Measurements from ENCODE around the gene CLASP1. TPM values are rescaled to one million over a fixed set of nuclear protein-coding genes. Genes with fewer than 3 reads are reported as not detected.

The CLASP1 gene
- polyA plus RNA-seq, 1 donor (not counting 4 experiments of a cell fraction or from before 2014, with no cell fraction given), result 16.7 TPM

- no peak overlapping the region for H3K27ac ChIP-seq (ENCODE audit: control insufficient read depth, insufficient read depth, low read length)
- no peak for FAIRE-seq
- no peaks in the 10 kb centered on the region for H3K9me3 ChIP-seq (ENCODE audit: control insufficient read depth, low read depth, low read length)
- peaks cover 38 to 53% of the 10 kb centered on the region in 2 experiments for H3K36me3 ChIP-seq (ENCODE audit: control insufficient read depth in 2 of 2, extremely low read depth in 1 of 2, insufficient read depth in 2 of 2, low read length in 2 of 2)
- H3K27me3 ChIP-seq (ENCODE audit: control insufficient read depth, extremely low read depth, insufficient read depth, low read length), result no peaks in the 10 kb centered on the region
- no peak overlapping the region for H3K4me2 ChIP-seq (ENCODE audit: control insufficient read depth, extremely low read depth, insufficient read depth, low read depth, low read length)
- no peak overlapping the region for H3K9ac ChIP-seq (ENCODE audit: control insufficient read depth, extremely low read depth, insufficient read depth, low read length)
- H4K20me1 ChIP-seq (ENCODE audit: control insufficient read depth, extremely low read depth, insufficient read depth, low read length), result no peaks in the 10 kb centered on the region
- dilution Hi-C loops (cut with MboI; ENCODE audit: extremely low pct_ligation_motif_present, low sequenced_read_pairs), result no loop called here
- no peak overlapping the region for H3K4me3 ChIP-seq (ENCODE audit: control insufficient read depth in 2 of 3, extremely low read depth in 1 of 3, insufficient read depth in 2 of 3, low read depth in 1 of 3, low read length in 3 of 3)
- DNase-seq (ENCODE audit: low read depth, low spot score), result no peak
- no peak for TF ChIP-seq CTCF (optimal IDR thresholded peaks at IDR 0.05 in 1 of 3, IDR thresholded peaks at IDR 0.05 in 1 of 3, conservative IDR thresholded peaks at IDR 0.05 in 1 of 3; ENCODE audit: extremely low read depth in 1 of 3, insufficient read depth in 2 of 3, low read length in 3 of 3)
- no peak for TF ChIP-seq EZH2 (IDR thresholded peaks at IDR 0.05; ENCODE audit: low read length)
- H3K4me1 ChIP-seq (ENCODE audit: control insufficient read depth, extremely low read depth, insufficient read depth, low read length), result peaks cover 2% of the 10 kb centered on the region
- no peak overlapping the region for H2AFZ ChIP-seq (ENCODE audit: control insufficient read depth, low read length)
- no peaks in the 10 kb centered on the region for H3K79me2 ChIP-seq (ENCODE audit: control insufficient read depth, insufficient read depth, low read length)
- H3K9me1 ChIP-seq (ENCODE audit: control insufficient read depth, extremely low read depth, insufficient read depth, low read length), result no peaks in the 10 kb centered on the region
These were observed 199.0 kb downstream of the CLASP1 start for GRCh38 chr2:121450301-121450700.

GRCh38 chr2:121446647-121447241 lies 202.5 kb downstream of the CLASP1 start:
- FAIRE-seq (no peak), DNase-seq (ENCODE audit: low read depth, low spot score) (no peak)
- Histone ChIP-seq H2AFZ (ENCODE audit: control insufficient read depth, low read length) (no peak overlapping the region), H3K36me3 (ENCODE audit: control insufficient read depth in 2 of 2, extremely low read depth in 1 of 2, insufficient read depth in 2 of 2, low read length in 2 of 2) (peaks cover 37 to 39% of the 10 kb centered on the region in 2 experiments), H3K79me2 (ENCODE audit: control insufficient read depth, insufficient read depth, low read length) (no peaks in the 10 kb centered on the region), H3K4me1 (ENCODE audit: control insufficient read depth, extremely low read depth, insufficient read depth, low read length) (peaks cover 2% of the 10 kb centered on the region), H3K27me3 (ENCODE audit: control insufficient read depth, extremely low read depth, insufficient read depth, low read length) (no peaks in the 10 kb centered on the region), H4K20me1 (ENCODE audit: control insufficient read depth, extremely low read depth, insufficient read depth, low read length) (no peaks in the 10 kb centered on the region), H3K4me3 (ENCODE audit: control insufficient read depth in 2 of 3, extremely low read depth in 1 of 3, insufficient read depth in 2 of 3, low read depth in 1 of 3, low read length in 3 of 3) (no peak overlapping the region), H3K9ac (ENCODE audit: control insufficient read depth, extremely low read depth, insufficient read depth, low read length) (no peak overlapping the region), H3K27ac (ENCODE audit: control insufficient read depth, insufficient read depth, low read length) (no peak overlapping the region), H3K4me2 (ENCODE audit: control insufficient read depth, extremely low read depth, insufficient read depth, low read depth, low read length) (no peak overlapping the region), H3K9me1 (ENCODE audit: control insufficient read depth, extremely low read depth, insufficient read depth, low read length) (no peaks in the 10 kb centered on the region), H3K9me3 (ENCODE audit: control insufficient read depth, low read depth, low read length) (no peaks in the 10 kb centered on the region)
- no peak for TF ChIP-seq EZH2 (IDR thresholded peaks at IDR 0.05; ENCODE audit: low read length)
- no peak for TF ChIP-seq CTCF (optimal IDR thresholded peaks at IDR 0.05 in 1 of 3, IDR thresholded peaks at IDR 0.05 in 1 of 3, conservative IDR thresholded peaks at IDR 0.05 in 1 of 3; ENCODE audit: extremely low read depth in 1 of 3, insufficient read depth in 2 of 3, low read length in 3 of 3)
- dilution Hi-C loops (cut with MboI; ENCODE audit: extremely low pct_ligation_motif_present, low sequenced_read_pairs), result no loop called here

Measured in keratinocyte (primary cell).